ENCODE measurements around the gene TPRG1L.
"Not testable (repeated sequence)": the region's sequence is repeated elsewhere in the genome, so short reads cannot be mapped to it uniquely, and the experiment has no call there.

TPRG1L gene

GRCh38 chr1:3609769-3610526 lies 14.9 kb upstream of the TPRG1L start:
- DNase-seq: no peak

- no peak for DNase-seq
These were observed 14.2 kb upstream of the TPRG1L start for GRCh38 chr1:3610527-3611169.

- DNase-seq: no peak
These were observed 13.4 kb upstream of the TPRG1L start, which contains the start of gene MEGF6 for GRCh38 chr1:3611170-3612019. TSS of gene MEGF6 (minus strand) at chr1:3611508. CDS start at chr1:3611268, 240 bp downstream.

- no peak for DNase-seq
These were observed 12.7 kb upstream of the TPRG1L start for GRCh38 chr1:3612123-3612522.

- DNase-seq: no peak
These were observed 9.8 kb upstream of the TPRG1L start for GRCh38 chr1:3614755-3615742.

GRCh38 chr1:3616861-3617260 lies 8.0 kb upstream of the TPRG1L start:
- DNase-seq: no peak

- no peak for DNase-seq
These were observed 6.9 kb upstream of the TPRG1L start for GRCh38 chr1:3617806-3618345.

- no peak for DNase-seq
These were observed 6.3 kb upstream of the TPRG1L start for GRCh38 chr1:3618531-3618880.

GRCh38 chr1:3618881-3619671 lies 5.7 kb upstream of the TPRG1L start:
- peak; percentile 60 for DNase-seq

- DNase-seq: no peak
These were observed 4.1 kb upstream of the TPRG1L start for GRCh38 chr1:3620708-3621107.

- not testable (repeated sequence) for DNase-seq
These were observed 3.6 kb upstream of the TPRG1L start for GRCh38 chr1:3621151-3621671.

GRCh38 chr1:3622102-3622501 lies 2.7 kb upstream of the TPRG1L start:
- DNase-seq: not testable (repeated sequence)

- no peak for DNase-seq
These were observed 1.2 kb upstream of the TPRG1L start for GRCh38 chr1:3623441-3624199.

GRCh38 chr1:3625151-3625907 lies 514 bp downstream of the TPRG1L start:
- DNase-seq: no peak

- no peak for DNase-seq
These were observed 1.2 kb downstream of the TPRG1L start for GRCh38 chr1:3626025-3626424.

- DNase-seq: no peak
These were observed 2.9 kb downstream of the TPRG1L start for GRCh38 chr1:3627515-3628253.

- no peak for DNase-seq
These were observed 3.6 kb downstream of the TPRG1L start for GRCh38 chr1:3628445-3628844.

- DNase-seq: no peak
These were observed 4.8 kb downstream of the TPRG1L start for GRCh38 chr1:3629561-3630160.

Data from HCEC 1CT (cell line).